NCI-H1417 (cell line): ENCODE measurements around the gene BDH1.
"Not testable (repeated sequence)": the region's sequence is repeated elsewhere in the genome, so short reads cannot be mapped to it uniquely, and the experiment has no call there.

Source experiments
- DNase-seq, 3 experiments: peaks; one replicate each; lab custom pipeline; 2025; lab: John Stamatoyannopoulos, UW

The BDH1 gene

DNA sequence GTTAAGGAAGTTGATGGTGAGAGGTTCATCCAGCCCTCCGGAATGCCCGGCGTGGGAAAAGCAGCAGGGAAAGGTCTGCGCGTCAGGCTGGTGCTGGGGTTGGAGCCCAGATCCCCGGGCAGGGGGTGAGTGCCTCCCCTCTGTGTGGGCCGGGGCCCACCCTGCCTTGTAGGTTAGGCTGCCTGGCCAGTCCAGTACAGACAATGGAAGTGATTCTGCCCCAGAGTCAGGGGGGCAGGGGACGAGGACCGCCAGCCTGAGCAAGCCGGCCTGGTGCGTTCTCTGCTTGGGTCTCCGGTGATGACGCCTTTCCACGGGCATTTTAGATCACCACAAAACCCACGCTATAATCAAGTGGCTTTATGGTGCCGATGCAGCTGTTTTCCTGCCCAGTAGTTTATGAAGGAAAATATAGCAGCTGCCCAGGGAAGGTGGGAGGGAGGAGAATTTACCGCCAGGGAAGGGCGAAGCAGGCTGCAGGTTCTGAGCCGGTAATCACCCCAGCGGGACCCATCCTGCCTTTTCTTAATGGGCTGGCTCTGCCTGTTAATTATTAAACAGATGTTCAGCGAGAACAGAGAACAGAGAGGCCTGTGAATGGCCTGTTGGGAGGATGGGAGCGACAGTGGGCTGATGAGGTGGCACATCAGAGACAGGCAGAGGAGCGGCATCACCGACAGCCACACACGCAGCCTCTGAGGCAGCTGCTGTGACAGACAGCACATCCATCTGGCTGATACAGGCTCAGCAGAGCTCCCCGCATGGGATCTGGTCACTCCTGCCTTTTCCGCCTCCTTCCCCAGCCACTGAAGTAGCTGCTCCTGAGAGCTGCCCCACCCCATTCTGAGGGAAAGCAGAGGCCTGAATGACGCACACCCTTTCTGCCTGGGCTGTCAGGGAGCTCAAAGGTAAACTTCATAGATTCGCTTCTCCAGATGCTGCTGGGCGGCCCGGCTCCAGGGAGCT lies 35.2 kb downstream of the BDH1 start:
- peak; percentile 62 to 85 (median 85) for DNase-seq

DNA sequence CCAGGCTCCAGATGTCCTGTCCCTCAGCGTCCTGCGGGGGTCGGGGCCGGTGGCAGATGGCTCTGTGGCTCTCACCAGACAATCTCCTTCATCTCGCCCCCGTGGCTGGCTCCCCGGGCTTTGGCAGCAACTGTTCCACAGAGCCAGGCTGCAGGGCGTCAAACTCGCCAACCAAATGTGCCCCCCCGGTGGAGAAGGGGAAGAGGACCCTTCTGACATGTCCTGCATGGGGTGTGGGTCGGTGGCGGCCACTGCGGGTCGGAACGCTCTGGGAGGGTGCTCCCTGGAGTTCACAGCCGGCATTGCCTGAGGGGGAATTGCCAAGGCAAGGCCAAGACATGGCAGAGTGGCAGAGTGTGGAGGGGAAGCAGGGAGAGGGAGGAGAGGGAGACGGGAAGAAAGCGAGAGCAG lies 36.0 kb downstream of the BDH1 start:
- no peak for DNase-seq

DNA sequence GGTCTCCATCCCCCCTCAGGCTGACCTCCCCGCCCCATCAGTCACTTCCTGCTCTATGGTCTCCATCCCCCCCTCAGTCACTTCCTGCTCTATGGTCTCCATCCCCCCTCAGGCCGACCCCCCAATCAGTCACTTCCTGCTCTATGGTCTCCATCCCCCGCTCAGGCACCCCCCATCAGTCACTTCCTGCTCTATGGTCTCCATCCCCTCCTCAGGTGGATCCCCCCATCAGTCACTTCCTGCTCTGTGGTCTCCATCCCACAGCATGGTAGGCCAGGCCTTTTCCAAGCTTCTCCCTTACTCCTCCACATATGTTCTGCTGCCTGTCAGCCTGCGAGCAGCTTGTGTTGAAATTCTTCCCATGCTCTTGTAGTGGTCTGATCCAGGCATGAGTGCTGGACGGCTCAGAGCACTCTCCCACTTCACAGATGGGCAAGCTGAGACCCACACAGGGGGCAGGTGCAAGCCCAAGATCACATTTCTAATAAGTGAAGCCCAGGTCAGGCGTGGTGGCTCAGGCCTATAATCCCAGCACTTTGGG lies 36.8 kb downstream of the BDH1 start:
- DNase-seq: no peak

DNA sequence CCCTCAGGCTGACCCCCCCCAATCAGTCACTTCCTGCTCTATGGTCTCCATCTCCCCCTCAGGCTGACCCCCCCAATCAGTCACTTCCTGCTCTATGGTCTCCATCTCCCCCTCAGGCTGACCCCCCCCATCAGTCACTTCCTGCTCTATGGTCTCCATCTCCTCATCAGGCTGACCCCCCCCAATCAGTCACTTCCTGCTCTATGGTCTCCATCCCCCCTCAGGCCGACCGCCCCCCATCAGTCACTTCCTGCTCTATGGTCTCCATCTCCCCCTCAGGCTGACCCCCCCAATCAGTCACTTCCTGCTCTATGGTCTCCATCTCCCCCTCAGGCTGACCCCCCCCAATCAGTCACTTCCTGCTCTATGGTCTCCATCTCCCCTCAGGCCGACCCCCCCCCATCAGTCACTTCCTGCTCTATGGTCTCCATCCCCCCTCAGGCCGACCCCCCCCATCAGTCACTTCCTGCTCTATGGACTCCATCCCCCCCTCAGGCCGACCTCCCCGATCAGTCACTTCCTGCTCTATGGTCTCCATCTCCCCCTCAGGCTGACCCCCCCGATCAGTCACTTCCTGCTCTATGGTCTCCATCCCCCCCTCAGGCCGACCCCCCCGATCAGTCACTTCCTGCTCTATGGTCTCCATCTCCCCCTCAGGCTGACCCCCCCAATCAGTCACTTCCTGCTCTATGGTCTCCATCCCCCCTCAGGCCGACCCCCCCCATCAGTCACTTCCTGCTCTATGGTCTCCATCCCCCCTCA lies 37.7 kb downstream of the BDH1 start:
- DNase-seq: not testable (repeated sequence)

DNA sequence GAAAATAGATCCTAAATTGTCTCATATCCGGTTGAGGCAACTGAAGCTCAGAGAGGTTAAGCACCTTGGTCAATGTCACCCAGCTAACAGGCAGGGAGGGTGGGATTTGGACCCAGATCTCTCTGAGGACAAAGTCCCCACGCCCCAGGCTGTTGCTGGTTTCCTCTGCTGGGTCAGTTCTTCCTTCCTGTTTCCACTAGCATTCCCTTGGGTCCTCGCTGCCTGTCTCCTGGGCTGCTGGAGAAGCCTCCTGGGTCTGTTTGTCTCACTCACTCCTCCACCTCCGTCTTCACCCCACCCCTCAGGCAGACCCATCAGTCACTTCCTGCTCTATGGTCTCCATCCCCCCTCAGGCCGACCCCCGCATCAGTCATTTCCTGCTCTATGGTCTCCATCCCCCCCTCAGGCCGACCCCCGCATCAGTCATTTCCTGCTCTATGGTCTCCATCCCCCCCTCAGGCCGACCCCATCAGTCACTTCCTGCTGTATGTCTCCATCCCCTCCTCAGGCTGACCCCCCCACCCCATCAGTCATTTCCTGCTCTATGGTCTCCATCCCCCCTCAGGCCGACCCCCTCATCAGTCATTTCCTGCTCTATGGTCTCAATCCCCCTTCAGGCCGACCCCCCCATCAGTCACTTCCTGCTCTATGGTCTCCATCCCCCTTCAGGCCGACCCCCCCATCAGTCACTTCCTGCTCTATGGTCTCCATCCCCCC lies 38.7 kb downstream of the BDH1 start:
- not testable (repeated sequence) for DNase-seq

DNA sequence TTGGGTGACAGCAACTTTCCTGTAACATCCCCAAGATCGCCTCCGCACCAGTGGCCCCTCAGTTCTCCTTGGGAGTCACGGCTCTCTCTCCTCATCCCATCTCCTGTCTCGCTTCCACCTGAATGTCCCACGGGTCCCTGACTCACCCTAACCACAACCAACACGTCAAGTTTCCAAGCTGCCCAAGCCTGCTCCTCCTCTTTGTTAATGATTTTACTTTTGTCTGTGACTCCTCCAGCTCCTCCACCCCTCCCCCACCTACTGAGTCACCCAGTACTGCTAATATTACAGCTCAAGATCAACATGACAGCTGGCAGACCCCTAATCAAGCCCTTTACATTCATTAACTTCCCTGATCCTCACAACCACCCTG lies 39.3 kb downstream of the BDH1 start:
- DNase-seq: peak in 1 of 3 experiments; percentile 11

DNA sequence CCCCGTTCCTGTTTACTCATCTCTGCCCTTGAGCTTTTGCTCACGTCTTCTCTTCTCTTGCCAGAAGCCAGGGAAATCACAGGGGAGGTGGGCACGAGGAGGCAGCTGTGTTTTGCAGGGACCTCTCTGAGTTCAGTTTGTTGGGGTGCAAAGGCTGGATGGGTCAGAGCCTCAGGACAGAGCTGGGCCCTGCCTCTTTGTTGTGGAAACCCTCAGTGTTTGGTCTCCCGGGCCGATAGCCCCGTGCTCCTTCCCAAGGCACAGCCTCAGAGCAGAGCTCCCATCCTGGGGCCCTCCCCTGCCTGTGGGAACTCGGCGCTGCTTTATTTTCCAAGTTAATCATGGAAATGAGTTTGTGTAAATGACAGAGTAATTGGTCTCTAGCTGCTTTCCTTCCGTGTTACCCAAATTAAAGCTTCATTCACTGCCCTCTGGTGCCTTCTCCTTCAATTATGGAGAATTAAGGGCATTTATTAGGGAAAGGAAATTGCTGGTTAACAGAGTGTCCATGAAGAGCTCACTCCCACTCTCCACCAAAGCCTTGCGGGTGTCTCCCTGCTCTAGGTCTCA lies 40.9 kb downstream of the BDH1 start:
- peak in 1 of 3 experiments; percentile 35 for DNase-seq

DNA sequence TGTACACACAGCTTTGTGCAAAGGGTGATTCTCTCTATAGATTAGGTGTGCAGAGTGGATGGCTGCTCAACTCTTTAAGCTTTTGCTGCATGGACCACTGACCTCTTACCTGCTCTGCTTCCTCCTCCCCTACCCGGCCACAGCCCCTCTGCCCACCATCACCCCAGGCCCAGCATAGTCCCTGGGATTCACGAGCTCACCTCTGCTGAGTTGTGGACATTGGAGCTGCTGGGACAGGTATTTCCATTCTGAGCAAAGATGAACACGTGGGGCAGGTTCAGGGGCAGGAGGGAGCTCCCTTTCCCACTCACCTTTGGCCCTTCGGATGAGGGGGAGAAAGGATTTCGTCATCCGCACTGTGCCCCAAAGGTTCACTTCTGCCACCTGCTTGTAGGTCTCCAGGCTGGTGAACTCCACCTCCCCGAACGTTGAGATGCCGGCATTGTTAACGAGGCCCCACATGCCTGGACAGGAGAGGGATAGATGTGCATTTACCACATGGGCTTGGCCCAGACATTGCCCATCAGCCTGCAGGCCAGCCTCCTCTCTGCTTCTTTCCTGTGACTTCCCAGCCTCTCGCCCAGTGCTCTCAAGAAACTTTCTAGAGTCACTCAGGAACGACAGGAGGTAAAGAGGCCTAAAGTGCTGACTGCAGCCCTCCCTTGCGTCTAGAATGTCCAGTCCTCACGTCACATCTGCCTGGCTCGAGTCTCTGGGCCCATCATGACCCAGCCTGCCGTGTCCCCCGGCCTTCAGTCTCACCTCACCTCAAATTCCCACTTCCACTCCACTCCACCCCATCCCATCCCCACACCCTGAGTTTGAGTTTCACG lies 41.6 kb downstream of the BDH1 start:
- no peak for DNase-seq

DNA sequence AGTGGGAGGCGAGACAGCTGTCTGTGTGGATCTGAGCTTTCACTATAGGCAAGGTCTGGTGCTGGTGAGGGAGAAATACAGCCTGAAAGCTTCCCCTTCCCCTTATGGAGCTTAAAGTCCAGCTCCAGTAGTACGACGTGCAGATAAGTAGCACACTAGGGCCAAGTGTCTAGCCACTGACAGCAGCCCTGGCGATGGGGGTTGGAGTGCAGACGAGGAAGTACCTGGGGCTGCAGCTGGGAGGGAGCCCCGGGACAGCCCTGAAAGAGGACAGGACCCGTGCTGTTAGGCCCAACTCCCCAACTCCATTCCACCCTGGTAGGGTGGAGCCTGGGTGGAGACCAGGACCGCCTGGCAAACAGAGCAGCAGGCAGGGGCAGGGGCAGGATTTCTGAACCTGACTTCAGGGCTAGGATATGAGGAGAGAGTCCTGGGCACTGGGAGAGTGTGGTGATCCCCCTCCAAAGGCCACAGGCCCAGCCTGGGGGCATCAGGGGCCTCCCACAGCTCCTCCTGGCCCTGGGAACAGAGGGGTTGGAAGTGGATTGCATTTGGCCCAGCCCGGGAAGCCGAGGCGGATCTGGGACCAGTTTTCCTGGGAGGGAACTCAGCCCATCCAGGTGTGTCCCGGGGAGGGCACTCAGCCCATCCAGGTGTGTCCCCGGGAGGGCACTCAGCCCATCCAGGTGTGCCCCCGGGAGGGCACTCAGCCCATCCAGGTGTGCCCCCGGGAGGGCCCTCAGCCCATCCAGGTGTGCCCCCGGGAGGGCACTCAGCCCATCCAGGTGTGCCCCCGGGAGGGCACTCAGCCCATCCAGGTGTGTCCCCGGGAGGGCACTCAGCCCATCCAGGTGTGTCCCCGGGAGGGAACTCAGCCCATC lies 42.8 kb downstream of the BDH1 start:
- no peak for DNase-seq

DNA sequence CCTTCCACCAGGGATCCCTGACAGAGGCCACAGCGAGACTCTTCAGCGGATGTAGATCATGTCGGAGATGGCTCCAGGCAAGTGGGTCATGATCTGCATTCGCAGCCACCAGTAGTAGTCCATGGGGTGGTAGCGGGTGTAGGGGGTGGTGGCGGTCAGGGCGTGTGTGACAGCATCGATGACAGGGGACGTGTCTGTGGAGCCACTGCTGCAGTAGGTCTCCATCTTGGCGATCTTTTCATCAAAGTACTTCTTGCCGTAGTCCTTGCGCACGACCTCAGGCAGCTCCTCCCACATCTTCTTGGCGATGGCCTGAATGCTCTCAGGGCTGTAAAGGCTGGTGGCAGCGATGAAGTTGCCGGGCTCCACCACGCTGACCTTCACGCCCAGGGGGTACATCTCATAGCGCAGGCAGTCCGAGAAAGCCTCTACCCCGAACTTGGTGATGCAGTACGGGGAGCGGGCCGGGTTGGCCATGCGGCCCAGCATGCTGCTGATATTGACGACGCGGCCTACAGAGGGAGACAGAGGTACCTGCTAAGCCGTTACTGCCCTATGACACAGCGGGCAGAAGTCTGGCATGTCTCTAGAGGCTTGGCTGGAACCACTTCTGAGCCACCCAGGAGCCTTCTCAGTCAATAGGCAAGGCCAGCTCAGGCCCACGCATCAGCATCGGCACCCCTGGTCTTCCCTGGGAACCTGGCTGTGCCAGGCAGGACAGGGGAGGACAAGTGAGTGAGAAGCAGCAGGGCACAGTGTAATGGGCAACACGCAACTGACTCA lies 43.7 kb downstream of the BDH1 start:
- DNase-seq: no peak

DNA sequence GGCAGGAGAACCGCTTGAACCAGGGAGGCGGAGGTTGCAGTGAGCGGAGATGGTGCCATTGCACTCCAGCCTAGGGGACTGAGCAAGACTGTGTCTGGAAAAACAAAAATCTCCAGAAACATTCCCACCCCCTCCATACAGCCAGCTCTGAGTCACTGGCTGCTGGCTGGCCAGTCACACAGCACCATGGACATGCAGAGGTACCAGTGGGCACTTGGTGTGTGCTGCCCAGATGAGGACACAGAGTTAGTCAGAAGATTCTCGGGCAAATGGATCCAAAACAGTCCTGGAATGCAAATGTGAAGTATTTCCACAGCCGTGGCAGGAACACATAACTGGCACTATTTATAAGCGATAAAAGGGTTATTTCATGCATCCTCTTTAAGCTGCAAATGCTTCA lies 44.6 kb downstream of the BDH1 start:
- DNase-seq: no peak

DNA sequence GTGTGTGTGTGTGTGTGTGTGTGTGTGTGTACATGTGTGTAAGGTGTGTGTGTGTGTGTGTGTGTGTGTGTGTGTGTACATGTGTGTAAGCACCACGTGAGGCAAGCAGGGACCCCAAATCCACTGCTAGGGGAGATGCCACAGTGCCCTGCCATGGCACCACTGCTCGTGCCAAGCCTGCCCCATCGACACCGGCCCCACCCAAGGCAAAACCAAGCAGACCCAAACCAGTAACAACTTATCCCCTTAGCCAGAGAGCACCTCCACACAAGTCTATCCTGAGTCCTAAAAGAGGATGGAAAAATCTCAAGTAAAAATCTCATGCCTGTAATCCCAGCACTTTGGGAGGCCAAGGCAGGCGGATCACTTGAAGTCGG lies 45.1 kb downstream of the BDH1 start:
- DNase-seq: no peak

DNA sequence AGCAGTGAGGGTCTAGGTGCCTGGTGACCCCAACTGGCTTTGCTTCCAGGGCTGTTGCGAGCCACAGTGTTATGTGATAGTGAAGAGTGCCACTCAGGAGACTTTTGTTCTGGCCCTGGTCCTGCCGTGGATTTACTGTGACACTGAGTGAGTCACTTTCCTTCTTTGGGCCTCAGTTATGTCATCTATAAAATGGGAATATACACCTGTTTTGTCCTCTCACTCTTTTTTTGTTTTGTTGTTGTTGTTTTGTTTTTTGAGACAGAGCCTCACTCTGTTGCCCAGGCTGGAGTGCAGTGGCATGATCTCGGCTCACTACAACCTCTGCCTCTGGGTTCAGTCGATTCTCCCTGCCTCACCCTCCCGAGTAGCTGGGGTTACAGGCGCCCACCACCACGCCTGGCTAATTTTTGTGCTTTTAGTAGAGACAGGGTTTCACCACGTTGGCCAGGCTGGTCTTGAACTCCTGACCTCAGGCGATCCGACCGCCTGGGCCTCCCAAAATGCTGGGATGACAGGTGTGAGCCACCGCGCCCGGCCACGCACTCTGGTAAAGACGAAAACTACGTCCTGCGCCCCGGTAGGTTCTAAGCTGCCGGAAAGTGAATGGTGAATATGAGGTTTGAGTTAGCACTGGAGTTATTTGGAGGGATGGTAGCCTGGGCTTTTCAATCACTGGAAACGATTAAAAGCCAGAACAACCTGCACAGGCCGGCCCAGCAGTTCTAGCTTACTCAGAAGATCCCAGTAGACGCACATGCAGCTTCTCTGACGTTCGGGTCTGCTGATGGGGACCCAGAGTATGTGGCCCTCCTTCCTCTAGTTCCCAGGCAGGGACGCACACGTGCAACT lies 46.6 kb downstream of the BDH1 start:
- DNase-seq: no peak

DNA sequence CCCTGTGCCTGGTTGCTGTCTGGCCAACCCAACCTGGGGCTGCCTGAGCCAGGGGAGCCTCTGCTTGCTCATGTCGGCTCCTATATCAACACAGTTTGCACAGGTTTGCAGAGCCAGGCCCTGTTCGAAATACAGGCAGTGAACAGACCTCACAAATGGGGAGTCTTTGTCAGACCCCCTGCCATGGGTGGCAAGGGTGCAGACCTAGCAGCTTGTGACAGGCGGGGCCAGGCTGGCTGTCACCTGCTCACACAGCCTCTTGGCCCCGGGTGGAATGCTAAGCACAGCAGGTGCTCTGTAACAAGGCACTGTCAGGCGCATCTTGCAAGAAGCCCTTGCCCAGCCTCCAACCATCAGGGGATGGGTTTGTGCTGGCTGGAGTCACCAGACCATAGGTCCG lies 47.3 kb downstream of the BDH1 start:
- DNase-seq: peak; percentile 35 to 55 (median 53)

DNA sequence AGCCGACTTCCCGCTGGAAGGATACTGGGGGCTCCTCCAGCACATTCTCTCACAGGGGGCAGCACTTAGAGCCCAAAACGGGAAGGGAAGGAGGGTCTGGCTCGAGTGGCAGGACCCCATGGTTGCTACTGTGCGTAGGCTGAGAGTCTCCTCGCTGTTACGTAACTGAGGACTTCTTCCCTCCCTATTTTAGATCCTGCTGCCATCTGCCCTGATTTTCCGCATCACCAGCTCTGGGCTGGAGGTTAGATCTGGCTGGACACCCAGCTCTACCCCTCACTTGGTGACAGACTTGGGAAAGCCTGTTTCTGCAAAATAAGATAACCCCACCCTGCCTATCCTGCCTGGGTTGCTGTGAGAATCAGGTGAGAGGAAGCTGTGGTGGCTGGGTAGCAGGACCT lies 47.7 kb downstream of the BDH1 start:
- no peak for DNase-seq

DNA sequence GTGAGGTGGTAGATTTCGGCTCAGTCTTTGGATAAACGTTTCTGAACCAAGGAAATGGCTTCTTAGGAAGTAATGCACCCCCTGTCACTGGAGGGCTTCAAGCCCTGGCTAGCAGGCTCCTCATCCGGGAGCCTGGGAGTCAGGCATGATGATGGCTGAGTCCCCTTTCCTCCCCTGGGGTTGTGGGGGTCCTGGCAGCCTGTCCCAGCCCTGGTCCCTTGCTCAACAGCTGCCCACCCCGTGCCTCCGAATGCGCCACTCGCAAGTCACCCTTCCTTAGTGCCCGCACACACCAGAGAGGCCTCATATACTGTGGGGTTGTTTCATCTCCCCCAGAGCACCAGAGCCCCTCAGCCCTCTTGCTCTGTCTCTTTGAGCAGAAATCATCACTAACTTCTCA lies 48.2 kb downstream of the BDH1 start:
- no peak for DNase-seq

DNA sequence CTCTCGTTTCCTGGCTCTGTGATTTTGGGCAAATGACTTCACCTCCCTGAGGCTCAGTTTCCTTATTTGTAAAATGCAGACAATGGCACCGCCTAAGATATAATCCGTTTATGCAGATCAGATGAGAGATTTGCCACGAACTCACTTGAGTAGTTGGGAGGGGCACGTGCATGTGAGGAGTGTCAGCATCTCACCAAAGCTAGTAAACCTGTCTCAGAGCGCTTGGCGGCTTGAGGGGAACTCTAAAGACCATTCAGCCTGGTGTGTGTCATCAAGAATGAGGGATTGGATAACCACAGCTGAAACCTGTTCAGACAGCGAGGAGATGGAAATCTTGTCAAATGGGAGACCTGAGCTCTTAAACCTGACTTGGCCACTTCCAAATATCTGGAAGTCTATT lies 48.7 kb downstream of the BDH1 start:
- DNase-seq: peak in 1 of 3 experiments; percentile 60
